Measurements from ENCODE around the gene CAMK2A. TPM values are rescaled to one million over a fixed set of nuclear protein-coding genes. Genes with fewer than 3 reads are reported as not detected.
"Not testable (repeated sequence)": the region's sequence is repeated elsewhere in the genome, so short reads cannot be mapped to it uniquely, and the experiment has no call there.

CAMK2A gene
- total RNA-seq, 1 donor from 2014 or later: not detected

GRCh38 chr5:150253416-150254208 is 36.0 kb downstream of the CAMK2A start:
- no peaks in the 10 kb centered on the region for H3K9me3 Mint-ChIP-seq (ENCODE audit: low read depth)
- H3K27me3 Mint-ChIP-seq (ENCODE audit: low read depth): no peaks in the 10 kb centered on the region
- no peaks in the 10 kb centered on the region for H3K36me3 Mint-ChIP-seq (ENCODE audit: low read depth)
- H3K4me3 Mint-ChIP-seq (ENCODE audit: unreplicated experiment): no peak overlapping the region
- H3K4me1 Mint-ChIP-seq (ENCODE audit: low read depth): no peaks in the 10 kb centered on the region
- peak; percentile 72 for DNase-seq (ENCODE audit: low spot score)
- TF ChIP-seq CTCF (IDR thresholded peaks at IDR 0.05): no peak
- H3K27ac Mint-ChIP-seq (ENCODE audit: unreplicated experiment): no peak overlapping the region

GRCh38 chr5:150252489-150252888 is 37.1 kb downstream of the CAMK2A start:
- H3K27me3 Mint-ChIP-seq (ENCODE audit: low read depth): no peaks in the 10 kb centered on the region
- H3K36me3 Mint-ChIP-seq (ENCODE audit: low read depth): no peaks in the 10 kb centered on the region
- H3K9me3 Mint-ChIP-seq (ENCODE audit: low read depth): no peaks in the 10 kb centered on the region
- no peak for DNase-seq (ENCODE audit: low spot score)
- H3K27ac Mint-ChIP-seq (ENCODE audit: unreplicated experiment): no peak overlapping the region
- TF ChIP-seq CTCF (IDR thresholded peaks at IDR 0.05): no peak
- H3K4me3 Mint-ChIP-seq (ENCODE audit: unreplicated experiment): no peak overlapping the region
- H3K4me1 Mint-ChIP-seq (ENCODE audit: low read depth): no peaks in the 10 kb centered on the region

GRCh38 chr5:150251504-150251903 is 38.1 kb downstream of the CAMK2A start:
- H3K4me3 Mint-ChIP-seq (ENCODE audit: unreplicated experiment): no peak overlapping the region
- no peaks in the 10 kb centered on the region for H3K4me1 Mint-ChIP-seq (ENCODE audit: low read depth)

GRCh38 chr5:150249744-150250143 is 39.8 kb downstream of the CAMK2A start:
- no peak for DNase-seq (ENCODE audit: low spot score)
- Mint-ChIP-seq H3K27ac (ENCODE audit: unreplicated experiment) (no peak overlapping the region), H3K9me3 (ENCODE audit: low read depth) (no peaks in the 10 kb centered on the region), H3K27me3 (ENCODE audit: low read depth) (no peaks in the 10 kb centered on the region), H3K4me1 (ENCODE audit: low read depth) (peaks cover 7% of the 10 kb centered on the region), H3K36me3 (ENCODE audit: low read depth) (no peaks in the 10 kb centered on the region), H3K4me3 (ENCODE audit: unreplicated experiment) (no peak overlapping the region)
- TF ChIP-seq CTCF (IDR thresholded peaks at IDR 0.05): no peak

More at GRCh38 chr5:150251504-150251903, 38.1 kb downstream of the CAMK2A start:
- TF ChIP-seq CTCF (IDR thresholded peaks at IDR 0.05): no peak
- peak; percentile 61 for DNase-seq (ENCODE audit: low spot score)
- Mint-ChIP-seq H3K27ac (ENCODE audit: unreplicated experiment) (no peak overlapping the region), H3K9me3 (ENCODE audit: low read depth) (no peaks in the 10 kb centered on the region), H3K27me3 (ENCODE audit: low read depth) (no peaks in the 10 kb centered on the region), H3K36me3 (ENCODE audit: low read depth) (no peaks in the 10 kb centered on the region)

- no peaks in the 10 kb centered on the region for H3K27me3 Mint-ChIP-seq (ENCODE audit: low read depth)
- no peak overlapping the region for H3K27ac Mint-ChIP-seq (ENCODE audit: unreplicated experiment)
- H3K4me3 Mint-ChIP-seq (ENCODE audit: unreplicated experiment): no peak overlapping the region
- peaks cover 7% of the 10 kb centered on the region for H3K4me1 Mint-ChIP-seq (ENCODE audit: low read depth)
- H3K36me3 Mint-ChIP-seq (ENCODE audit: low read depth): no peaks in the 10 kb centered on the region
- H3K9me3 Mint-ChIP-seq (ENCODE audit: low read depth): no peaks in the 10 kb centered on the region
- no peak for TF ChIP-seq CTCF (IDR thresholded peaks at IDR 0.05)
- no peak for DNase-seq (ENCODE audit: low spot score)
Measured at GRCh38 chr5:150248946-150249345, 40.6 kb downstream of the CAMK2A start.

GRCh38 chr5:150248493-150248892 is 41.1 kb downstream of the CAMK2A start:
- not testable (repeated sequence) for H3K4me1 Mint-ChIP-seq (ENCODE audit: low read depth); H3K27ac Mint-ChIP-seq (ENCODE audit: unreplicated experiment); H3K27me3 Mint-ChIP-seq (ENCODE audit: low read depth); H3K9me3 Mint-ChIP-seq (ENCODE audit: low read depth); H3K36me3 Mint-ChIP-seq (ENCODE audit: low read depth); DNase-seq (ENCODE audit: low spot score); H3K4me3 Mint-ChIP-seq (ENCODE audit: unreplicated experiment)

All from chondrocyte (in vitro differentiated cells).